Ramos (cell line): Measurements from ENCODE around the gene ULBP1.

Source experiments
- in situ Hi-C: fragments of 300-500 bp; cut with MboI; formaldehyde crosslinking; loops from one replicate; pipeline ENCODE4 v1.14.3; 2022; ENCODE audit warnings: low sequenced_read_pairs; ENCODE audit not compliant: unreplicated experiment

Gene ULBP1

GRCh38 chr6:149931501-149931900, 32.2 kb upstream of the ULBP1 start:
- in situ Hi-C loops: loop anchor here (5.0 to 25.0 kb wide), 2 partner anchors 99 to 406 kb away; no protein-coding TSS in a partner anchor

- in situ Hi-C loops: loop anchor here (5.0 to 25.0 kb wide), 2 partner anchors 101 to 404 kb away; no protein-coding TSS in a partner anchor
Measured at GRCh38 chr6:149933036-149933435, 30.7 kb upstream of the ULBP1 start.

- in situ Hi-C loops: loop anchor here (5.0 to 25.0 kb wide), 2 partner anchors 101 to 404 kb away; no protein-coding TSS in a partner anchor
Measured at GRCh38 chr6:149933461-149933860, 30.3 kb upstream of the ULBP1 start.

- in situ Hi-C loops: loop anchor here (5.0 to 25.0 kb wide), 2 partner anchors 102 to 403 kb away; no protein-coding TSS in a partner anchor
Measured at GRCh38 chr6:149934249-149935156, 29.2 kb upstream of the ULBP1 start.

GRCh38 chr6:149935246-149935645, 28.5 kb upstream of the ULBP1 start:
- in situ Hi-C loops: loop anchor here (25.0 kb wide), 1 partner anchor 402 kb away; no protein-coding TSS in a partner anchor

GRCh38 chr6:149935668-149936067, 28.1 kb upstream of the ULBP1 start:
- in situ Hi-C loops: loop anchor here (25.0 kb wide), 1 partner anchor 402 kb away; no protein-coding TSS in a partner anchor

- in situ Hi-C loops: loop anchor here (25.0 kb wide), 1 partner anchor 401 kb away; no protein-coding TSS in a partner anchor
Measured at GRCh38 chr6:149936743-149937142, 27.0 kb upstream of the ULBP1 start.

- in situ Hi-C loops: loop anchor here (25.0 kb wide), 1 partner anchor 399 kb away; no protein-coding TSS in a partner anchor
Measured at GRCh38 chr6:149938013-149938570, 25.7 kb upstream of the ULBP1 start.

GRCh38 chr6:149938571-149939355, 25.0 kb upstream of the ULBP1 start:
- in situ Hi-C loops: loop anchor here (25.0 kb wide), 1 partner anchor 399 kb away; no protein-coding TSS in a partner anchor

GRCh38 chr6:149939356-149939648, 24.4 kb upstream of the ULBP1 start:
- in situ Hi-C loops: loop anchor here (25.0 kb wide), 1 partner anchor 398 kb away; no protein-coding TSS in a partner anchor

- in situ Hi-C loops: loop anchor here (5.0 to 25.0 kb wide), 2 partner anchors 67 to 397 kb away; no protein-coding TSS in a partner anchor
Measured at GRCh38 chr6:149939909-149940671, 23.7 kb upstream of the ULBP1 start.

- in situ Hi-C loops: loop anchor here (5.0 to 25.0 kb wide), 2 partner anchors 67 to 397 kb away; no protein-coding TSS in a partner anchor
Measured at GRCh38 chr6:149940672-149940982, 23.1 kb upstream of the ULBP1 start.

- in situ Hi-C loops: loop anchor here (5.0 to 25.0 kb wide), 2 partner anchors 65 to 395 kb away; no protein-coding TSS in a partner anchor
Measured at GRCh38 chr6:149941583-149942460, 21.9 kb upstream of the ULBP1 start, which contains the start of gene ULBP2. TSS of gene ULBP2 (plus strand) at chr6:149942014. CDS start at chr6:149942073, 59 bp downstream.

- in situ Hi-C loops: loop anchor here (5.0 to 25.0 kb wide), 2 partner anchors 65 to 395 kb away; no protein-coding TSS in a partner anchor
Measured at GRCh38 chr6:149942461-149942829, 21.3 kb upstream of the ULBP1 start.

GRCh38 chr6:149943321-149943720, 20.4 kb upstream of the ULBP1 start:
- in situ Hi-C loops: loop anchor here (5.0 to 25.0 kb wide), 2 partner anchors 64 to 394 kb away; no protein-coding TSS in a partner anchor

GRCh38 chr6:149945276-149945675, 18.5 kb upstream of the ULBP1 start:
- in situ Hi-C loops: loop anchor here (25.0 kb wide), 1 partner anchor 392 kb away; no protein-coding TSS in a partner anchor

- in situ Hi-C loops: loop anchor here (25.0 kb wide), 1 partner anchor 391 kb away; no protein-coding TSS in a partner anchor
Measured at GRCh38 chr6:149946631-149947030, 17.1 kb upstream of the ULBP1 start.

GRCh38 chr6:149947533-149947932, 16.2 kb upstream of the ULBP1 start:
- in situ Hi-C loops: loop anchor here (25.0 kb wide), 1 partner anchor 390 kb away; no protein-coding TSS in a partner anchor
